SK-N-SH (cell line): Measurements from ENCODE around the gene PNPLA5.

ENCODE experiments used
- EP300 ChIP-seq, 2 experiments: IDR thresholded peaks; 2 replicates each; pipeline versions ENCODE4 v1.4.0 to v1.6.1; 2012; ENCODE audit warnings: borderline replicate concordance in 1 of 2, low read depth in 1 of 2, low read length in 1 of 2
- EZH2phosphoT487 ChIP-seq: fragments of 200-600 bp; sonication (generic); IDR thresholded peaks from 2 replicates; pipeline ENCODE4 v1.6.1; 2017; ENCODE audit warnings: low read depth, mixed run types, mild to moderate bottlenecking, antibody characterized with exemption, moderate library complexity, borderline replicate concordance
- GABPA ChIP-seq: IDR thresholded peaks from 2 replicates; pipeline ENCODE4 v1.4.0; 2012; ENCODE audit warnings: low read depth, mild to moderate bottlenecking
- JUND ChIP-seq: IDR thresholded peaks from 2 replicates; pipeline ENCODE4 v1.4.0; 2012
- NFIC ChIP-seq: IDR thresholded peaks from 2 replicates; pipeline ENCODE4 v1.4.0; 2012; ENCODE audit warnings: borderline replicate concordance
- POLR2AphosphoS5 ChIP-seq: IDR thresholded peaks from 2 replicates; pipeline ENCODE4 v1.6.1; 2012; ENCODE audit warnings: low read depth, low read length
- TEAD4 ChIP-seq: IDR thresholded peaks from 2 replicates; pipeline ENCODE4 v1.4.0; 2012; ENCODE audit warnings: mild to moderate bottlenecking, borderline replicate concordance; ENCODE audit not compliant: insufficient read depth
- TF ChIP-seq, protein P1 (sequence below): fragments of 200-600 bp; sonication (generic); IDR thresholded peaks from 2 replicates; pipeline ENCODE4 v1.6.1; 2017; ENCODE audit warnings: antibody characterized with exemption, mild to moderate bottlenecking, moderate library complexity
- TF ChIP-seq, protein P2 (sequence below): fragments of 150-350 bp; IDR thresholded peaks from 2 replicates; pipeline ENCODE4 v1.6.1; 2016; ENCODE audit warnings: mild to moderate bottlenecking, low read depth, low read length
- TF ChIP-seq, protein P3 (sequence below): IDR thresholded peaks from 2 replicates; pipeline ENCODE4 v1.4.0; 2012; ENCODE audit warnings: low read depth

DNA sequence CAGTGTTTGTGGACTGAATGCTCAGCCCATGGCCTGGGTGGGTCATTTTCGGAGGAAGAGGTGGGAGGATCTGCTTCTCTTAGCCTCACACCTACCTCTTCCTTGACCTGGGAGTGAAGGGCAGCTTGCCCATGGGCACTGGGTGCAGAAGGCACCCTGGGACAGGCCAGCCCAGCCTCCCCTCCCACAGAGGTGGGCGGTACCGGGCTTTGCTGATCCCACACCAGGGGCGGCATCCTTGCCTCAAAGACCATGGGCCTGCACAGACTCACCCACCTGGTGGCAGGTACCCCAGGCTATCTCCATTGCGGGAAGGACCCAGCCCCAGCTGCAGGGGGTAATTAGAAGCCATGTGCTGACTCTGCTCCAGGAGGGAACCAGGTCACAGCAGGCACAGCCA lies 1.5 kb upstream of the PNPLA5 start:
- TF ChIP-seq, protein P1, sequence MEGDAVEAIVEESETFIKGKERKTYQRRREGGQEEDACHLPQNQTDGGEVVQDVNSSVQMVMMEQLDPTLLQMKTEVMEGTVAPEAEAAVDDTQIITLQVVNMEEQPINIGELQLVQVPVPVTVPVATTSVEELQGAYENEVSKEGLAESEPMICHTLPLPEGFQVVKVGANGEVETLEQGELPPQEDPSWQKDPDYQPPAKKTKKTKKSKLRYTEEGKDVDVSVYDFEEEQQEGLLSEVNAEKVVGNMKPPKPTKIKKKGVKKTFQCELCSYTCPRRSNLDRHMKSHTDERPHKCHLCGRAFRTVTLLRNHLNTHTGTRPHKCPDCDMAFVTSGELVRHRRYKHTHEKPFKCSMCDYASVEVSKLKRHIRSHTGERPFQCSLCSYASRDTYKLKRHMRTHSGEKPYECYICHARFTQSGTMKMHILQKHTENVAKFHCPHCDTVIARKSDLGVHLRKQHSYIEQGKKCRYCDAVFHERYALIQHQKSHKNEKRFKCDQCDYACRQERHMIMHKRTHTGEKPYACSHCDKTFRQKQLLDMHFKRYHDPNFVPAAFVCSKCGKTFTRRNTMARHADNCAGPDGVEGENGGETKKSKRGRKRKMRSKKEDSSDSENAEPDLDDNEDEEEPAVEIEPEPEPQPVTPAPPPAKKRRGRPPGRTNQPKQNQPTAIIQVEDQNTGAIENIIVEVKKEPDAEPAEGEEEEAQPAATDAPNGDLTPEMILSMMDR = no peak
- TF ChIP-seq TEAD4 (no peak), EP300 (IDR thresholded peaks at IDR 0.05; ENCODE audit: borderline replicate concordance in 1 of 2, low read depth in 1 of 2, low read length in 1 of 2) (no peak), GABPA (no peak), POLR2AphosphoS5 (no peak), NFIC (no peak), JUND (no peak), EZH2phosphoT487 (no peak)
- TF ChIP-seq, protein P2, sequence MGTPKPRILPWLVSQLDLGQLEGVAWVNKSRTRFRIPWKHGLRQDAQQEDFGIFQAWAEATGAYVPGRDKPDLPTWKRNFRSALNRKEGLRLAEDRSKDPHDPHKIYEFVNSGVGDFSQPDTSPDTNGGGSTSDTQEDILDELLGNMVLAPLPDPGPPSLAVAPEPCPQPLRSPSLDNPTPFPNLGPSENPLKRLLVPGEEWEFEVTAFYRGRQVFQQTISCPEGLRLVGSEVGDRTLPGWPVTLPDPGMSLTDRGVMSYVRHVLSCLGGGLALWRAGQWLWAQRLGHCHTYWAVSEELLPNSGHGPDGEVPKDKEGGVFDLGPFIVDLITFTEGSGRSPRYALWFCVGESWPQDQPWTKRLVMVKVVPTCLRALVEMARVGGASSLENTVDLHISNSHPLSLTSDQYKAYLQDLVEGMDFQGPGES = no peak
- TF ChIP-seq, protein P3, sequence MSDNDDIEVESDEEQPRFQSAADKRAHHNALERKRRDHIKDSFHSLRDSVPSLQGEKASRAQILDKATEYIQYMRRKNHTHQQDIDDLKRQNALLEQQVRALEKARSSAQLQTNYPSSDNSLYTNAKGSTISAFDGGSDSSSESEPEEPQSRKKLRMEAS = no peak
